Measurements from ENCODE around the gene HSF5.

HSF5 gene

GRCh38 chr17:58487589-58488427 lies at the start of gene HSF5:
Gene HSF5 (minus strand): TSS chr17:58488408. CDS start chr17:58488274, 134 bp downstream.
- peak; percentile 67 for DNase-seq

GRCh38 chr17:58537266-58537665 lies 49.1 kb upstream of the HSF5 start:
- no peak for DNase-seq

GRCh38 chr17:58536542-58536941 lies 48.3 kb upstream of the HSF5 start:
- DNase-seq = no peak

- DNase-seq = no peak
These were observed 47.2 kb upstream of the HSF5 start for GRCh38 chr17:58535431-58535830.

- DNase-seq = no peak
These were observed 46.8 kb upstream of the HSF5 start for GRCh38 chr17:58534901-58535421.

- DNase-seq = no peak
These were observed 46.1 kb upstream of the HSF5 start for GRCh38 chr17:58534331-58534730.

- no peak for DNase-seq
These were observed 45.5 kb upstream of the HSF5 start for GRCh38 chr17:58533616-58534188.

- no peak for DNase-seq
These were observed 44.3 kb upstream of the HSF5 start for GRCh38 chr17:58532555-58532951.

GRCh38 chr17:58531661-58532554 lies 43.7 kb upstream of the HSF5 start:
- DNase-seq = peak; percentile 24

GRCh38 chr17:58531122-58531521 lies 42.9 kb upstream of the HSF5 start:
- DNase-seq = no peak

- DNase-seq = no peak
These were observed 42.4 kb upstream of the HSF5 start for GRCh38 chr17:58530655-58531054.

- no peak for DNase-seq
These were observed 41.1 kb upstream of the HSF5 start for GRCh38 chr17:58529275-58529674.

GRCh38 chr17:58528443-58528842 lies 40.2 kb upstream of the HSF5 start:
- no peak for DNase-seq

- no peak for DNase-seq
These were observed 39.7 kb upstream of the HSF5 start for GRCh38 chr17:58527949-58528348.

GRCh38 chr17:58527306-58527705 lies 39.1 kb upstream of the HSF5 start:
- DNase-seq = no peak

- DNase-seq = no peak
These were observed 37.0 kb upstream of the HSF5 start for GRCh38 chr17:58525239-58525638.

- no peak for DNase-seq
These were observed 33.5 kb upstream of the HSF5 start for GRCh38 chr17:58521680-58522079.

GRCh38 chr17:58520843-58521430 lies 32.7 kb upstream of the HSF5 start:
- DNase-seq = no peak

GRCh38 chr17:58517928-58518609 lies 29.9 kb upstream of the HSF5 start:
- peak; percentile 100 for DNase-seq

- DNase-seq = no peak
These were observed 29.2 kb upstream of the HSF5 start for GRCh38 chr17:58517378-58517927.

- no peak for DNase-seq
These were observed 28.6 kb upstream of the HSF5 start for GRCh38 chr17:58516644-58517377.
